Mesendoderm (in vitro differentiated cells): ENCODE data around the gene WFIKKN2.

Experiments used
- DNase-seq: peaks from one replicate; pipeline ENCODE4 v3.0.0; 2013
- H2AK5ac ChIP-seq: 2 replicates; pipeline ENCODE4 v1.6.1; 2013; ENCODE audit warnings: low read length, inconsistent platforms
- H2BK120ac ChIP-seq: 2 replicates; pipeline ENCODE4 v1.6.1; 2013; ENCODE audit warnings: low read depth, mild to moderate bottlenecking, low read length, moderate library complexity, mixed read lengths
- H2BK15ac ChIP-seq: replicated peaks from 2 replicates; pipeline ENCODE4 v1.6.1; 2013; ENCODE audit warnings: low read depth, mild to moderate bottlenecking, moderate library complexity
- H2BK5ac ChIP-seq: 2 replicates; pipeline ENCODE4 v1.6.1; 2013; ENCODE audit warnings: low read length, inconsistent platforms
- H3K18ac ChIP-seq: 2 replicates; pipeline ENCODE4 v1.6.1; 2013; ENCODE audit warnings: mild to moderate bottlenecking, low read length, mixed read lengths
- H3K23ac ChIP-seq: one replicate; pipeline ENCODE4 v1.6.1; 2013; ENCODE audit warnings: low read length
- H3K27ac ChIP-seq: 2 replicates; pipeline ENCODE4 v1.5.1; 2013; ENCODE audit warnings: low read depth, mild to moderate bottlenecking, inconsistent platforms, low read length, moderate library complexity
- H3K27me3 ChIP-seq: 2 replicates; pipeline ENCODE4 v1.6.1; 2013; ENCODE audit warnings: low read length, control low read depth, mild to moderate bottlenecking, inconsistent platforms; ENCODE audit not compliant: insufficient read depth, poor library complexity
- H3K36me3 ChIP-seq: 2 replicates; pipeline ENCODE4 v1.6.1; 2013; ENCODE audit warnings: low read length, inconsistent platforms; ENCODE audit not compliant: control insufficient read depth, insufficient read depth
- H3K4ac ChIP-seq: one replicate; pipeline ENCODE4 v1.6.1; 2013; ENCODE audit warnings: low read depth, mild to moderate bottlenecking, low read length, moderate library complexity
- H3K4me1 ChIP-seq: 2 replicates; pipeline ENCODE4 v1.6.1; 2013; ENCODE audit warnings: low read depth, low read length, inconsistent platforms; ENCODE audit not compliant: control insufficient read depth
- H3K4me2 ChIP-seq: 2 replicates; pipeline ENCODE4 v1.6.1; 2013; ENCODE audit warnings: low read length
- H3K4me3 ChIP-seq: 2 replicates; pipeline ENCODE4 v1.5.1; 2013; ENCODE audit warnings: mild to moderate bottlenecking, low read length
- H3K56ac ChIP-seq: one replicate; pipeline ENCODE4 v1.6.1; 2013; ENCODE audit warnings: low read length
- H3K79me1 ChIP-seq: 2 replicates; pipeline ENCODE4 v1.6.1; 2013; ENCODE audit warnings: low read length, inconsistent platforms
- H3K79me2 ChIP-seq: 2 replicates; pipeline ENCODE4 v1.6.1; 2013; ENCODE audit warnings: mild to moderate bottlenecking, low read length; ENCODE audit not compliant: control insufficient read depth, insufficient read depth
- H3K9ac ChIP-seq: 2 replicates; pipeline ENCODE4 v1.6.1; 2013; ENCODE audit warnings: low read length, inconsistent platforms
- H4K5ac ChIP-seq: one replicate; pipeline ENCODE4 v1.6.1; 2013; ENCODE audit warnings: low read length
- H4K8ac ChIP-seq: one replicate; pipeline ENCODE4 v1.6.1; 2013; ENCODE audit warnings: low read depth, mild to moderate bottlenecking, control low read depth, low read length, moderate library complexity
- WGBS: extraction: QIAGEN DNeasy Blood & Tissue Kit; methylation state at CpG from one replicate; pipeline ENCODE4 v1.1.7; 2013; ENCODE audit warnings: low lambda C conversion rate, missing lambda C conversion rate; ENCODE audit not compliant: insufficient coverage; ENCODE audit errors: extremely low coverage; 5-methylcytosine and 5-hydroxymethylcytosine counted together

WFIKKN2 gene

GRCh38 chr17:50837286-50837979, 2.0 kb downstream of the WFIKKN2 start:
- no CpG with 5 or more reads among the region's 7 CpGs for WGBS

GRCh38 chr17:50837980-50838954, 2.9 kb downstream of the WFIKKN2 start:
- Histone ChIP-seq H3K79me2 (no peaks in the 10 kb centered on the region), H3K4me3 (no peak overlapping the region), H3K79me1 (no peaks in the 10 kb centered on the region), H2AK5ac (no peak overlapping the region), H3K27me3 (no peaks in the 10 kb centered on the region), H3K4me1 (no peaks in the 10 kb centered on the region), H3K18ac (no peak overlapping the region), H2BK5ac (no peak overlapping the region), H2BK120ac (no peak overlapping the region), H2BK15ac (no peak overlapping the region), H4K8ac (no peak overlapping the region), H3K9ac (no peak overlapping the region), H4K5ac (no peak overlapping the region), H3K4me2 (no peak overlapping the region), H3K56ac (no peak overlapping the region), H3K27ac (no peak overlapping the region), H3K23ac (no peak overlapping the region), H3K4ac (no peak overlapping the region), H3K36me3 (no peaks in the 10 kb centered on the region)
- no peak for DNase-seq
- no CpG with 5 or more reads among the region's 21 CpGs for WGBS

More at GRCh38 chr17:50837286-50837979, 2.0 kb downstream of the WFIKKN2 start:
- Histone ChIP-seq H2AK5ac (no peak overlapping the region), H3K36me3 (no peaks in the 10 kb centered on the region), H4K5ac (no peak overlapping the region), H3K4ac (no peak overlapping the region), H3K27ac (no peak overlapping the region), H3K23ac (no peak overlapping the region), H3K27me3 (no peaks in the 10 kb centered on the region), H2BK120ac (no peak overlapping the region), H3K79me1 (no peaks in the 10 kb centered on the region), H3K9ac (no peak overlapping the region), H3K56ac (no peak overlapping the region), H3K4me1 (no peaks in the 10 kb centered on the region), H3K4me2 (no peak overlapping the region), H3K4me3 (no peak overlapping the region), H2BK15ac (no peak overlapping the region), H3K79me2 (no peaks in the 10 kb centered on the region), H2BK5ac (no peak overlapping the region), H4K8ac (no peak overlapping the region), H3K18ac (no peak overlapping the region)
- DNase-seq: no peak

- no peak overlapping the region for H3K4ac ChIP-seq
- H4K5ac ChIP-seq: no peak overlapping the region
- no peak overlapping the region for H3K4me3 ChIP-seq
- no peak overlapping the region for H3K23ac ChIP-seq
- H3K36me3 ChIP-seq: no peaks in the 10 kb centered on the region
- H3K18ac ChIP-seq: no peak overlapping the region
- H2BK120ac ChIP-seq: no peak overlapping the region
- H3K56ac ChIP-seq: no peak overlapping the region
- no peak overlapping the region for H2AK5ac ChIP-seq
- H3K9ac ChIP-seq: no peak overlapping the region
- no peak overlapping the region for H2BK5ac ChIP-seq
- H3K4me2 ChIP-seq: no peak overlapping the region
- no peak overlapping the region for H4K8ac ChIP-seq
- DNase-seq: no peak
- no peaks in the 10 kb centered on the region for H3K79me2 ChIP-seq
- no peaks in the 10 kb centered on the region for H3K27me3 ChIP-seq
- no peak overlapping the region for H3K27ac ChIP-seq
- no peak overlapping the region for H2BK15ac ChIP-seq
- H3K4me1 ChIP-seq: no peaks in the 10 kb centered on the region
- no CpG with 5 or more reads among the region's 29 CpGs for WGBS
- H3K79me1 ChIP-seq: no peaks in the 10 kb centered on the region
Observed at GRCh38 chr17:50839591-50840310, 4.4 kb downstream of the WFIKKN2 start.

- no peaks in the 10 kb centered on the region for H3K79me1 ChIP-seq
- no peak overlapping the region for H3K18ac ChIP-seq
- H3K4me3 ChIP-seq: no peak overlapping the region
- no peak overlapping the region for H2BK120ac ChIP-seq
- H3K56ac ChIP-seq: no peak overlapping the region
- H2BK15ac ChIP-seq: no peak overlapping the region
- H3K79me2 ChIP-seq: no peaks in the 10 kb centered on the region
- H3K27me3 ChIP-seq: no peaks in the 10 kb centered on the region
- H2BK5ac ChIP-seq: no peak overlapping the region
- H3K4ac ChIP-seq: no peak overlapping the region
- no CpG with 5 or more reads among the region's 29 CpGs for WGBS
- H3K4me1 ChIP-seq: no peaks in the 10 kb centered on the region
- no peak overlapping the region for H3K4me2 ChIP-seq
- H3K27ac ChIP-seq: no peak overlapping the region
- no peak overlapping the region for H4K5ac ChIP-seq
- no peak overlapping the region for H4K8ac ChIP-seq
- no peaks in the 10 kb centered on the region for H3K36me3 ChIP-seq
- H3K23ac ChIP-seq: no peak overlapping the region
- no peak overlapping the region for H3K9ac ChIP-seq
- no peak overlapping the region for H2AK5ac ChIP-seq
- DNase-seq: no peak
Observed at GRCh38 chr17:50840311-50840851, 5.0 kb downstream of the WFIKKN2 start.

- Histone ChIP-seq H3K4me1 (no peaks in the 10 kb centered on the region), H3K79me1 (no peaks in the 10 kb centered on the region), H3K18ac (no peak overlapping the region), H3K4ac (no peak overlapping the region), H3K79me2 (no peaks in the 10 kb centered on the region), H3K4me2 (no peak overlapping the region), H3K27me3 (no peaks in the 10 kb centered on the region), H3K23ac (no peak overlapping the region), H4K8ac (no peak overlapping the region), H4K5ac (no peak overlapping the region), H3K9ac (no peak overlapping the region), H3K56ac (no peak overlapping the region), H3K36me3 (no peaks in the 10 kb centered on the region), H3K4me3 (no peak overlapping the region), H2BK15ac (no peak overlapping the region), H2AK5ac (no peak overlapping the region), H2BK120ac (no peak overlapping the region), H3K27ac (no peak overlapping the region), H2BK5ac (no peak overlapping the region)
- DNase-seq: no peak
- no CpG with 5 or more reads among the region's 11 CpGs for WGBS
Observed at GRCh38 chr17:50841277-50841948, 6.0 kb downstream of the WFIKKN2 start.
